GM21717 (cell line): ENCODE results near the gene BTF3.
"Not testable (repeated sequence)": the region's sequence is repeated elsewhere in the genome, so short reads cannot be mapped to it uniquely, and the experiment has no call there.

Experiments used
- ATAC-seq: cut with Tn5 transposase; IDR thresholded peaks from one replicate; pipeline ENCODE4 v1.9.1; 2021; ENCODE audit warnings: mild to moderate bottlenecking, moderate library complexity; ENCODE audit not compliant: unreplicated experiment

Gene BTF3

GRCh38 chr5:73485715-73486114 is 12.5 kb upstream of the BTF3 start:
- ATAC-seq, result no peak

DNA sequence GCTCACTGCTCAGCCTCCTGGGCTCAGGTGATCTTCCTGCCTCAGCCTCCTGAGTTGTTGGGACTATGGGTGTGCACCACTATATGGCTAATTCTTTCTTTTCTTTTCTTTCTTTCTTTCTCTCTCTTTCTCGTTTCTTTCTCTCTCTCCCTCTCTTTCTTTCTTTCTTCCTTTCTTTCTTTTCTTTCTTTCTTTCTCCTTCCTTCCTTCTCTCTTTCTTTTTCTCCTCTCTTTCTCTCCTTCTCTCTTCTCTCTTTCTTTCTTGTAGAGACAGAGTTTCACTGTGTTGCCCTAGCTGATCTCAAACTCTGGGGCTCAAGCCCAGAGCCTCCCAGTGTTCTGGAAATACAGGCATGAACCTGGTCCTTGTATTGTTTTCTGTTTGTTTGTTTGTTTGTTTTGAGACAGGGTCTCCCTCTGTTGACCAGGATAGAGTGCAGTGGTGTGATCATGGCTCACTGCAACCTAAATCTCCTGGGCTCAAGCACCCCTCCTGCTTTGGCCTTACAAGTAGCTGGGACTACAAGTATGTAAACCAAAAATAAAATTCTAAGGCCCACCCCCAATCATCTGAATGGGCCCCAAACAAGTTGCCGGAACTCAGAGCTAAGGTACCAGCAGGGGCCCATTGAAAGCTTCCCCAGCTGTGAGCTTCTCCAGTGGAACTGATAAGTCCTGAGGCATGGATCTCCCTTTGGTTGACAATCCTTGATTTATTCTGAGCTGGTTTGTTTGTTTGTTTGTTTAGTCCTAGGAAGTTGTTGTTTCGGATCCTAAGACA is 11.9 kb upstream of the BTF3 start:
- no peak for ATAC-seq

- not testable (repeated sequence) for ATAC-seq
Measured at GRCh38 chr5:73487257-73487656, 11.0 kb upstream of the BTF3 start.

GRCh38 chr5:73487815-73488214 is 10.4 kb upstream of the BTF3 start:
- ATAC-seq, result no peak

DNA sequence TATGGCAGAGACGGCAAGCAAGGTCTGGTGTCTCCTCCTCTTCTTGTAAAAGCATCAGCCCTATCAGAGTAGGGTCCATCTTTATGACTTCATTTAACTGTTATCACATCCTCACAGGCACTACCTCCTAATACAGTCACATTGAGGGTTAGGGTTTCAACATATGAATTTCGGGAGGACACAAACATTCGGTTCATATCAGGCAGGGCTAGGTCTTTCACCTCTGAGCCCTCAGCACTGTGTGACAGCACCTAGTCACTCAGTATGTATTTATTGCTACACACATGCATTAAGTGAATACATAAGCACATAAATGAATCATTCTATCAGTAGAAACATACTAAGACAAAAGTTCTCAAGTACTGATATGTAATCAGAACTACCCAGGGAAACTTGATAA is 9.4 kb upstream of the BTF3 start:
- ATAC-seq, result no peak

GRCh38 chr5:73490088-73490487 is 8.2 kb upstream of the BTF3 start:
- ATAC-seq, result no peak

DNA sequence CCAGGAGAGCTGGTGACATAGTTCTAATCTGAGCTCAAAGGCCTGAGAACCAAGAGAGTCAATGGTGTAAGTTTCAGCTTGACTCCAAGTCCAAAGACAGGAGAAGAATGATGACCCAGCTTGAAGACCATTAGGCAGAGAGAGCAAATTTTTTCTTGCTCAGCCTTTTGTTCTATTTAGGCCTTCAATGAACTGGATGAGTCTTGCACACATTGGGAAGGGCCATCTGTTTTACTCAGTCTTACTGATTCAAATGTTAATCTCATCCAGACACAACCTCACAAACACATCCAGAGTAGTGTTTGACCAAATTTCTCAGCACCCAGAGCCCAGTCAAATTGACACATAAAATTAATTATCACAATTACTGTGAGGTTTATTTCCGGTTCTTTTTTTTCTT is 7.1 kb upstream of the BTF3 start:
- ATAC-seq, result no peak

DNA sequence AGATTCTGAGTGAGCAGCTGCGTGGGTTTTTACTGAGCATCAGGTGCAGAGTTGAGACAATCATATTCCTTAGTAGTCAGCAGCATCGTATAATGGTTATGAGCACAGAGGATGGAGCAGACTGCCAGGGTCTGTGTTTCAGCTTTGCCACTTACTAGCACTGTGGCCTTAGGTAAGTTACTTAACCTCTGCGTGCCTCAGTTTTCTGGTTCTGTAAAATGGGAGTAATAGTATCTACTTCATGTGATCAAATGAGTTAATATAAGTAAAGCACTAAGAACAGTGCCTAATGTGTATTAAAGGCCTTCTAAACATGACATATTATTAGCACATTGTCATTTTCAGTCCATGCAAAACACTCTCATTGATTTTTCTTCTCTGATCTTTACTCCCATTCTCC is 4.8 kb upstream of the BTF3 start:
- ATAC-seq, result no peak

- ATAC-seq, result no peak
Measured at GRCh38 chr5:73494721-73495120, 3.5 kb upstream of the BTF3 start.

DNA sequence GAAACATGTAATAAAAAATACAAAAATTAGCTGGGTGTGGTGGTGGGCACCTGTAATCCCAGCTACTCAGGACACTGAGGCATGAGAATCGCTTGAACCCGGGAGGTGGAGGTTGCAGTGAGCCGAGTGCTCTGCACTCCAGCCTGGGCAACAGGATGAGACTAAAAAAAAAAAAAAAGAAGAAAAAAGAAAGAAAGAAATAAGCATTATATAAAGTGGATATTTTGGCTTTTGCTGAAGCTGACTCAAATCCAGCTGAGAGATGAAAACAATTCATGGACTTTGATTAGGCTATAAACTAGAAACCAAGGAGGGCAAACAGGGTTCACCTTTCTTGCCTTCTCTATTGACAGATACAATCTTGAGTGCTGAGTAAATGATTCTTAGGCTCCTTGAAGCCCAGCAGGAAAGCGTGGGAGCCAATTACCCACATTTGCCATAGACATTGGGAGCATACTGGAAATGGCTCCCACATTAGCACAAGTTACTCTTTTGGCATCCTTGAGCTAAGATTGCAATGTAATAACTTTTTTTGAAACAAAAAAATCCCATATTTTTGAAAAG is 2.4 kb upstream of the BTF3 start:
- ATAC-seq, result no peak

- no peak for ATAC-seq
Measured at GRCh38 chr5:73496984-73497457, 1.2 kb upstream of the BTF3 start.

GRCh38 chr5:73497497-73498056 is 665 bp upstream of the BTF3 start:
- ATAC-seq, result no peak

DNA sequence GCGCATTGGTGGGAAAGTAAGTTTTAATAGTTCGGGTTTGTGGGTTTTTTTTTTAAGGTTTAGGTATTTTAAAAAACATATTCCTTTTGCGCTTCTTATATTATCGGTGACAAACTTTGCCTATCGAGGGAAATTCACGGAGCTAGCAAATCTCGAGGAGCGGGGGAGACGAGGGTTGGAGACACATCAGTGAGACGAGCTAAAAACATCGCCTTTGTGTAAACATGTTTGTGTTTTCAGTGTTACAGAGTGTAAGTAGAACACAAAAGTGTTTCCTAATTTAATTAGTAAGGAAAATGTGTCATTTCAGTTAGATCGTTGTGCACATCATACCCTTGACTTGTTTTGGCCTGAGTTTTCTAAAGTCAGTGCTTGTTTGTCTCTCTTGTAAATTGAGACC is 945 bp downstream of the BTF3 start:
- ATAC-seq, result no peak

DNA sequence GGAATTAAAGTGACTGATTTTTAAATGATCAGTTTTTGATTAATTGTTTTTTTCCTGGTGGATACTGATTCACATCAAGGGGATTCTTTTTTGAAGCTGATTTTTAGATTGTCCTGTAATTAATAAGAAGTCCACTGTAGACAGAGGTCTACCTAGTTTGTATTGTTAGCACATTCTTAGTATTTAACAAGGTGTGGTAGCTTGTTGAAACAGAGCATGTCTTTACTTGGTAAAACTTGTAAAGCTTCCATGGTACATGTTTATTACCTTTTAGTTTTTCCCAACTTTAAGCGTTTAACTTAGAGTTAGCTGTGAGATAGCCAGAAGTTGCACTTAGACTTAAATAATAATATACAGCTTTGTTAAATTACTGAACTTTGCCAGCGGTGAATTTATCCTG is 1.5 kb downstream of the BTF3 start:
- no peak for ATAC-seq

DNA sequence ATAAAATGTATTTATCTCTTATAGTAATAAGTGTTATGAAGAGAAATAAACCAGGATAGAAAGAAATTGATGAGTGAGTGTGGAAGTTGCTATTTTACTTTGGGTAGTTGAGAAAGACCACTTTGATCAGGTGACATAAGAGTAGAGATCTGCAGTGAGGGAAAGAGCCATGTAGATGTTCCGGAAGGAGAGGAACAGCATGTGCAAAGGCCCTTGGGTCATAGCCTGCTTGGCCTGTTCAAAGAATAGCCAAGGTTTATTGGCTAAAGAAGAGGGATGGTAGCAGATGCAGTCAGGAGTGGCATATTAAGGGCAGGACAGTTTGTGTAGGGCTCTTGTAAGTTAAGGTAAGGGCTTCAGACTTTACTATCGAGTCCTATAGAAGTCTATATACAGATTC is 3.2 kb downstream of the BTF3 start:
- no peak for ATAC-seq

DNA sequence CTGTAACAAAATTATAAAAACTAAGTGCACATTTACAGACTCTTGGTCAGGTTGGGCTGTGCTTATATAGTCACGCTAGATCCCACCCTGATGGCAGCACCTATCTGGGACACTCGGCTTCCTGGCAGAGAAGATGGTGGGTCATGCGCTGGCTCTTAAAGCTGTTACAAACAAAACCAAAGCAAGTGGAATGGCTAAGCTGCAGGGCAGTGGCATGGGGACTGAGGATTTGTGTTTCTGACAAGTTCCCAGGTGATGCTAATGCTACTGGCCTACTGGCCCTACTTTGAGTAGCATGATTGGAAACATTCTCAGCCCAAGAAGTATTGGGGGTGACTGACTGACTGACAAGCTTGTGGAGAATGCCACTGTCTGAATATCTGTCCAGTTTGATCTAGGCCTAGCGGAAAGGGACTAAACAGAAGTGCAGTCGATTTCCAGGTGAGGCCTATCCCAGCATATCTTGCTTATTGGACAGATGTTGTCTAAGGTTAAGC is 8.3 kb downstream of the BTF3 start:
- ATAC-seq, result no peak

- ATAC-seq, result no peak
Measured at GRCh38 chr5:73507062-73507461, 8.8 kb downstream of the BTF3 start.

DNA sequence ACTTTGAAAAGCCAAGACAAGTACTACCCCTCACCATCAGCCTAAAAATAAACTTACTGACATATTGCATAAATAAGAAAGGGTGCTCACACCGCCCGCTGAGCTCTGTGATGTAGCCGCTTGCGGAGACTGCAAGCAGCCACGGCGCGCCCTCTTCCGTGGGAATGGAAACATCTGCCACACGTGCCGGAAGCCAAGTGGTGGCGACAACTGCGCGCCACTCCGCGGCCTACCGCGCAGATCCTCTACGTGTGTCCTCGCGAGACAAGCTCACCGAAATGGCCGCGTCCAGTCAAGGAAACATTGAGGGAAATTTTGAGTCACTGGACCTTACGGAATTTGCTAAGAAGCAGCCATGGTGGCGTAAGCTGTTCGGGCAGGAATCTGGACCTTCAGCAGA is 10.3 kb downstream of the BTF3 start:
- not testable (repeated sequence) for ATAC-seq

GRCh38 chr5:73513996-73514395 is 15.8 kb downstream of the BTF3 start:
- ATAC-seq, result no peak

GRCh38 chr5:73514418-73514817 is 16.2 kb downstream of the BTF3 start:
- ATAC-seq, result no peak

- no peak for ATAC-seq
Measured at GRCh38 chr5:73515232-73515631, 17.0 kb downstream of the BTF3 start.
